ENCODE data around the gene CHKA. TPM values are rescaled to one million over a fixed set of nuclear protein-coding genes. Genes with fewer than 3 reads are reported as not detected.

The CHKA gene
- total and polyA plus RNA-seq, 4 experiments from 2014 or later: 1.5 to 2.7 (median 2.6) TPM

GRCh38 chr11:68037411-68038225, 83.6 kb downstream of the CHKA start:
- no peaks in the 10 kb centered on the region for H3K9me3 ChIP-seq (ENCODE audit: control insufficient read depth in 1 of 2, low read length in 2 of 2)
- peak overlapping the region; percentile 78 to 96 (median 93) for H3K27ac Mint-ChIP-seq
- H3K4me3 ChIP-seq (ENCODE audit: low read length in 2 of 2): no peak overlapping the region
- H3K36me3 Mint-ChIP-seq: peaks cover 0 to 11% of the 10 kb centered on the region in 2 donors
- intact Hi-C loops (cut with micrococcal nuclease): loop anchor here (10.0 kb wide), 1 partner anchor 167 kb away; no protein-coding TSS in a partner anchor
- H3K27me3 Mint-ChIP-seq: no peaks in the 10 kb centered on the region
- ChIA-PET POLR2A (ENCODE audit: partially characterized antibody) (interaction anchor here (0.9 to 1.3 kb wide), 5 partner anchors 9 to 153 kb away, joined by 3 to 4 read pairs (median 3); no protein-coding TSS in a partner anchor), CTCF (ENCODE audit: partially characterized antibody) (interaction anchor here (1.1 to 1.2 kb wide), 2 partner anchors 11 to 174 kb away, joined by 3 read pairs; no protein-coding TSS in a partner anchor)
- peak overlapping the region; percentile 40 to 74 (median 68) for H3K4me3 Mint-ChIP-seq
- no peaks in the 10 kb centered on the region for H3K9me3 Mint-ChIP-seq
- H3K27me3 ChIP-seq (ENCODE audit: insufficient read depth, low read length): no peaks in the 10 kb centered on the region
- peaks cover 9 to 41% (median 25%) of the 10 kb centered on the region in 4 donors for H3K4me1 Mint-ChIP-seq
- no peak for DNase-seq
- H3K4me1 ChIP-seq (ENCODE audit: insufficient read depth, low read length): peaks cover 41% of the 10 kb centered on the region
- peaks cover 12% of the 10 kb centered on the region for H3K36me3 ChIP-seq (ENCODE audit: insufficient read depth, low read length)
- peak overlapping the region; percentile 41 for H3K27ac ChIP-seq (ENCODE audit: low read depth, low read length)

DNA sequence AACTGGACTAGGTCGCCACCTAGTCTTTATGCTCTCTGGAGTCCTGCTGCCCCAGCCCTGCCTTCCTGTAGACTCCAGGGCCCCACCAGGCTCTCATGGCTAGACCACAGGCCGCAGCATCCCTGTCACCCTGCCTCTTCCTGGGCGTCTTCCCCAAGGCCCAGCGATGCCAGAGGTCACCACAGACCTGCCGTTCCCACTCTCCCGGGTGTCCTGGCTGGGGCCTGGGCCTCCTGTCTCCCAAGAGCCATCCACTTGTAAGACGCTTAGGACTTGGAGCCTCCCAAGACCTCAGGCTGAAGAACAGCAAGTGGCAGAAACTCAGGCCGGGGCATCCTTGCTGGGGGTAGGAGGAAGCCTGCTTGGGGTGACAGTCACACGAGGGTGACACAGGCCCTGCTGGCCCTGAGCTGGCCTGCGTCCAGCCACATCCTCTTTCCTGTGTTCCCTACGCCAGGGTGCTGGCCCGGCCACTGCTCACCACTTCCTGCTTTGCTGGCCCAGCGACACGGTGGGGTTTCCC, 84.4 kb downstream of the CHKA start:
- POLR2A ChIA-PET (ENCODE audit: partially characterized antibody): interaction anchor here (1.2 to 1.3 kb wide), 3 partner anchors 10 to 34 kb away, joined by 3 read pairs; no protein-coding TSS in a partner anchor
- no peaks in the 10 kb centered on the region for H3K9me3 Mint-ChIP-seq
- peak overlapping the region; percentile 41 for H3K27ac ChIP-seq (ENCODE audit: low read depth, low read length)

DNA sequence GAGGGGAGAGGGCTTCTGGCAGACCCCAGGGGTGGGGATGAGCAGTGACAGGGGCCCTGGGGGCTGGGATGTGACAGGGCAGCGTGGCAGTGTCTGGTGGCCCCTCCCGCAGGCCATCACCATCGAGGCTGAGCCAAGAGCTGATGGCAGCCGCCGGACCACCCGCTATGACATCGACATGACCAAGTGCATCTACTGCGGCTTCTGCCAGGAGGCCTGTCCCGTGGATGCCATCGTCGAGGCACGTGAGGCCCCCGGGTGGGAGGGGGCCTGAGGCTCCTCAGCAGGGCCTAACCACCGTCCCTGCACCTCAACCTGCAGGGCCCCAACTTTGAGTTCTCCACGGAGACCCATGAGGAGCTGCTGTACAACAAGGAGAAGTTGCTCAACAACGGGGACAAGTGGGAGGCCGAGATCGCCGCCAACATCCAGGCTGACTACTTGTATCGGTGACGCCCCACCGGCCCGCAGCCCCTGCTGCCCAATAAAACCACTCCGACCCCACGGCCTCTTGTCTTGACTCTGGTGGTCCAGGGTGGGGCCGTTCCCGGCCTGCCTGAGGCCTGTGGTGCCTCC, 85.0 kb downstream of the CHKA start:
- POLR2A ChIA-PET (ENCODE audit: partially characterized antibody): interaction anchor here (1.2 kb wide), 1 partner anchor 11 kb away, joined by 3 read pairs; no protein-coding TSS in a partner anchor
- Histone ChIP-seq H3K4me3 (ENCODE audit: low read length in 2 of 2) (no peak overlapping the region), H3K9me3 (ENCODE audit: control insufficient read depth in 1 of 2, low read length in 2 of 2) (no peaks in the 10 kb centered on the region), H3K4me1 (ENCODE audit: insufficient read depth, low read length) (peaks cover 46% of the 10 kb centered on the region), H3K36me3 (ENCODE audit: insufficient read depth, low read length) (peaks cover 13% of the 10 kb centered on the region), H3K27ac (ENCODE audit: low read depth, low read length) (peak overlapping the region; percentile 41), H3K27me3 (ENCODE audit: insufficient read depth, low read length) (no peaks in the 10 kb centered on the region)
- CTCF ChIA-PET (ENCODE audit: partially characterized antibody): no interaction called here
- intact Hi-C loops (cut with micrococcal nuclease): loop anchor here (10.0 kb wide), 1 partner anchor 169 kb away; no protein-coding TSS in a partner anchor
- Mint-ChIP-seq H3K36me3 (peaks cover 0 to 9% of the 10 kb centered on the region in 2 donors), H3K4me3 (peak overlapping the region in 1 of 8 donors; percentile 51), H3K27ac (peak overlapping the region in 6 of 7 donors; percentile 78 to 96 (median 91)), H3K4me1 (peaks cover 10 to 44% (median 26%) of the 10 kb centered on the region in 4 donors), H3K9me3 (no peaks in the 10 kb centered on the region), H3K27me3 (no peaks in the 10 kb centered on the region)
- peak in 1 of 5 donors; percentile 27 for DNase-seq

More for the DNA sequence above, 84.4 kb downstream of the CHKA start:
- Mint-ChIP-seq H3K27ac (peak overlapping the region; percentile 78 to 96 (median 93)), H3K27me3 (no peaks in the 10 kb centered on the region), H3K4me1 (peaks cover 9 to 42% (median 25%) of the 10 kb centered on the region in 4 donors), H3K4me3 (peak overlapping the region in 6 of 8 donors; percentile 40 to 73 (median 66)), H3K36me3 (peaks cover 0 to 9% of the 10 kb centered on the region in 2 donors)
- intact Hi-C loops (cut with micrococcal nuclease): loop anchor here (10.0 kb wide), 1 partner anchor 168 kb away; no protein-coding TSS in a partner anchor
- H3K36me3 ChIP-seq (ENCODE audit: insufficient read depth, low read length): peaks cover 13% of the 10 kb centered on the region
- peak in 2 of 5 donors; percentile 18 to 47 for DNase-seq
- no peaks in the 10 kb centered on the region for H3K9me3 ChIP-seq (ENCODE audit: control insufficient read depth in 1 of 2, low read length in 2 of 2)
- no peak overlapping the region for H3K4me3 ChIP-seq (ENCODE audit: low read length in 2 of 2)
- H3K4me1 ChIP-seq (ENCODE audit: insufficient read depth, low read length): peaks cover 46% of the 10 kb centered on the region
- H3K27me3 ChIP-seq (ENCODE audit: insufficient read depth, low read length): no peaks in the 10 kb centered on the region
- CTCF ChIA-PET (ENCODE audit: partially characterized antibody): interaction anchor here (1.1 to 1.2 kb wide), 2 partner anchors 10 to 175 kb away, joined by 3 read pairs; no protein-coding TSS in a partner anchor

GRCh38 chr11:68035266-68035876, 85.8 kb downstream of the CHKA start:
- peaks cover 0 to 17% of the 10 kb centered on the region in 2 donors for H3K36me3 Mint-ChIP-seq
- no peak overlapping the region for H3K4me3 ChIP-seq (ENCODE audit: low read length in 2 of 2)
- no peaks in the 10 kb centered on the region for H3K9me3 ChIP-seq (ENCODE audit: control insufficient read depth in 1 of 2, low read length in 2 of 2)
- H3K27me3 ChIP-seq (ENCODE audit: insufficient read depth, low read length): no peaks in the 10 kb centered on the region
- H3K4me1 Mint-ChIP-seq: peaks cover 11 to 47% (median 27%) of the 10 kb centered on the region in 4 donors
- H3K9me3 Mint-ChIP-seq: no peaks in the 10 kb centered on the region
- H3K4me3 Mint-ChIP-seq: peak overlapping the region in 2 of 8 donors; percentile 17 to 32
- DNase-seq: no peak
- H3K4me1 ChIP-seq (ENCODE audit: insufficient read depth, low read length): peaks cover 43% of the 10 kb centered on the region
- H3K27ac Mint-ChIP-seq: peak overlapping the region in 5 of 7 donors; percentile 17 to 63 (median 35)
- intact Hi-C loops (cut with micrococcal nuclease): loop anchor here (10.0 kb wide), 1 partner anchor 169 kb away; no protein-coding TSS in a partner anchor
- POLR2A ChIA-PET (ENCODE audit: partially characterized antibody): no interaction called here
- CTCF ChIA-PET (ENCODE audit: partially characterized antibody): no interaction called here
- H3K36me3 ChIP-seq (ENCODE audit: insufficient read depth, low read length): peaks cover 13% of the 10 kb centered on the region
- H3K27ac ChIP-seq (ENCODE audit: low read depth, low read length): no peak overlapping the region
- no peaks in the 10 kb centered on the region for H3K27me3 Mint-ChIP-seq

DNA sequence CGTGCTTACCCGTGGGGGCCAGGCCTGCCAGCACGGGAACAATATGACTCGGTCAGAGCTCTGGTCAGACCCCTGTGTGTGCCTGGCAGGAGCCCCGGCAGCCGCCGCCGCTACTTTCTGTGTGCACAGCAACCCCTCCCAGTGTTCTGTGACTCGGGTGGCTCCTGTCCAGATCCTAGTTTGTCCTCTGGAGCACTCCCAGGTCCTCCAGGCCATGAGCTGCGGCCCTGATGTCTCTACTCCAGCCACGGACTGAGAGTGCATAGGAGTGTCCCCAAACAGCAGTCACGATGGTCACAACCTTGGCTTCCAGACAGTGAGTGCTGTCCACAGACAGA, 87.5 kb downstream of the CHKA start:
- DNase-seq: no peak
- intact Hi-C loops (cut with micrococcal nuclease): loop anchor here (10.0 kb wide), 1 partner anchor 171 kb away; no protein-coding TSS in a partner anchor
- Mint-ChIP-seq H3K4me1 (peaks cover 16 to 47% (median 26%) of the 10 kb centered on the region in 4 donors), H3K27ac (peak overlapping the region in 1 of 7 donors; percentile 72), H3K27me3 (peaks cover 0 to 5% of the 10 kb centered on the region in 2 donors), H3K36me3 (peaks cover 0 to 15% of the 10 kb centered on the region in 2 donors), H3K9me3 (no peaks in the 10 kb centered on the region), H3K4me3 (peak overlapping the region in 2 of 8 donors; percentile 21 to 46)
- peaks cover 47% of the 10 kb centered on the region for H3K4me1 ChIP-seq (ENCODE audit: insufficient read depth, low read length)
- H3K9me3 ChIP-seq (ENCODE audit: control insufficient read depth in 1 of 2, low read length in 2 of 2): no peaks in the 10 kb centered on the region
- no peak overlapping the region for H3K27ac ChIP-seq (ENCODE audit: low read depth, low read length)
- no peak overlapping the region for H3K4me3 ChIP-seq (ENCODE audit: low read length in 2 of 2)
- H3K36me3 ChIP-seq (ENCODE audit: insufficient read depth, low read length): peaks cover 13% of the 10 kb centered on the region
- ChIA-PET CTCF (ENCODE audit: partially characterized antibody) (no interaction called here), POLR2A (ENCODE audit: partially characterized antibody) (no interaction called here)
- H3K27me3 ChIP-seq (ENCODE audit: insufficient read depth, low read length): no peaks in the 10 kb centered on the region

GRCh38 chr11:68032997-68033707, 88.0 kb downstream of the CHKA start:
- Mint-ChIP-seq H3K9me3 (no peaks in the 10 kb centered on the region), H3K4me1 (peaks cover 16 to 47% (median 26%) of the 10 kb centered on the region in 4 donors), H3K4me3 (peak overlapping the region in 1 of 8 donors; percentile 21), H3K27ac (no peak overlapping the region), H3K36me3 (peaks cover 0 to 15% of the 10 kb centered on the region in 2 donors), H3K27me3 (peaks cover 0 to 5% of the 10 kb centered on the region in 2 donors)
- Histone ChIP-seq H3K27ac (ENCODE audit: low read depth, low read length) (no peak overlapping the region), H3K4me3 (ENCODE audit: low read length in 2 of 2) (no peak overlapping the region), H3K9me3 (ENCODE audit: control insufficient read depth in 1 of 2, low read length in 2 of 2) (no peaks in the 10 kb centered on the region), H3K27me3 (ENCODE audit: insufficient read depth, low read length) (no peaks in the 10 kb centered on the region), H3K36me3 (ENCODE audit: insufficient read depth, low read length) (peaks cover 13% of the 10 kb centered on the region), H3K4me1 (ENCODE audit: insufficient read depth, low read length) (peaks cover 41% of the 10 kb centered on the region)
- ChIA-PET POLR2A (ENCODE audit: partially characterized antibody) (no interaction called here), CTCF (ENCODE audit: partially characterized antibody) (interaction anchor here (0.5 kb wide), 1 partner anchor 105 kb away, joined by 4 read pairs; no protein-coding TSS in a partner anchor)
- peak in 1 of 5 donors; percentile 25 for DNase-seq
- intact Hi-C loops (cut with micrococcal nuclease): loop anchor here (10.0 kb wide), 1 partner anchor 172 kb away; no protein-coding TSS in a partner anchor
